NB4 (cell line): Measurements from ENCODE around the gene GCC1.

Experiments
- CTCF ChIP-seq: IDR thresholded peaks from one replicate; pipeline ENCODE4 v1.5.1; 2012; ENCODE audit warnings: low read depth, low read length
- MAX ChIP-seq: IDR thresholded peaks from 2 replicates; pipeline ENCODE4 v1.6.1; 2011; ENCODE audit warnings: low read depth, low read length
- MYC ChIP-seq: IDR thresholded peaks from 2 replicates; pipeline ENCODE4 v1.6.1; 2011; ENCODE audit warnings: low read depth, low read length
- POLR2A ChIP-seq: IDR thresholded peaks from 2 replicates; pipeline ENCODE4 v1.6.1; 2011; ENCODE audit warnings: mild to moderate bottlenecking; ENCODE audit not compliant: insufficient read length; ENCODE audit errors: extremely low read depth

GRCh38 chr7:127532736-127533135, 52.7 kb downstream of the GCC1 start:
- TF ChIP-seq CTCF: no peak
- no peak for TF ChIP-seq MAX
- no peak for TF ChIP-seq POLR2A
- no peak for TF ChIP-seq MYC
